HFF-Myc (cell line): ENCODE measurements around the gene CARD9.

ENCODE experiments used
- DNase-seq: peaks from one replicate; pipeline ENCODE4 v3.0.0-alpha.2; 2011; ENCODE audit warnings: low read depth; ENCODE audit errors: extremely low read depth
- H3K4me3 ChIP-seq: replicated peaks from 2 replicates; pipeline ENCODE4 v1.5.1; 2011; ENCODE audit warnings: low read depth, mild to moderate bottlenecking, control low read depth, low read length
- TF ChIP-seq, protein P1 (sequence below): IDR thresholded peaks from 2 replicates; pipeline ENCODE4 v1.5.1; 2012; ENCODE audit warnings: mild to moderate bottlenecking, low read depth, low read length, control low read depth; ENCODE audit errors: missing control alignments

CARD9 gene

DNA sequence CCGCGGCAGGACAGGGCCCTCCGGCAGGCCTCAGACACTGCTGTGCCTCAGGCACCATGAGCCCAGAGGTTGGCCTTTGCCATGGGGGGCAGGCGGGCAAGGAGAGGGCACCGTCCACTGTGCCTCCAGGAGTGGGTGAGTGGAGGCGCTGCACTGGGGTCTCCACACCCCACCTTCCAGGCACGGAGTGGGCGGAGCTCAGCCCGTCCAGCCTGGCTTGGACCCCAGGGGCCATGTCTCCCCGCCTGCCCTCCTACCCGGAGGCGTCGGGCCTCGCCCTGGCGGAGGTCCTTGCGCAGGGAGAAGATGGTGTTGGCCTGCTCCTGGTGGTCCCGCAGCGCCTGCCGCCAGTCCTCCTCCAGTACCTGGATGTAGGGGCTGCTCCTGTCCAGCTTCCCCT is 3.4 kb downstream of the CARD9 start:
- TF ChIP-seq, protein P1, sequence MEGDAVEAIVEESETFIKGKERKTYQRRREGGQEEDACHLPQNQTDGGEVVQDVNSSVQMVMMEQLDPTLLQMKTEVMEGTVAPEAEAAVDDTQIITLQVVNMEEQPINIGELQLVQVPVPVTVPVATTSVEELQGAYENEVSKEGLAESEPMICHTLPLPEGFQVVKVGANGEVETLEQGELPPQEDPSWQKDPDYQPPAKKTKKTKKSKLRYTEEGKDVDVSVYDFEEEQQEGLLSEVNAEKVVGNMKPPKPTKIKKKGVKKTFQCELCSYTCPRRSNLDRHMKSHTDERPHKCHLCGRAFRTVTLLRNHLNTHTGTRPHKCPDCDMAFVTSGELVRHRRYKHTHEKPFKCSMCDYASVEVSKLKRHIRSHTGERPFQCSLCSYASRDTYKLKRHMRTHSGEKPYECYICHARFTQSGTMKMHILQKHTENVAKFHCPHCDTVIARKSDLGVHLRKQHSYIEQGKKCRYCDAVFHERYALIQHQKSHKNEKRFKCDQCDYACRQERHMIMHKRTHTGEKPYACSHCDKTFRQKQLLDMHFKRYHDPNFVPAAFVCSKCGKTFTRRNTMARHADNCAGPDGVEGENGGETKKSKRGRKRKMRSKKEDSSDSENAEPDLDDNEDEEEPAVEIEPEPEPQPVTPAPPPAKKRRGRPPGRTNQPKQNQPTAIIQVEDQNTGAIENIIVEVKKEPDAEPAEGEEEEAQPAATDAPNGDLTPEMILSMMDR, result no peak
- DNase-seq, result no peak
- H3K4me3 ChIP-seq, result no peak overlapping the region

DNA sequence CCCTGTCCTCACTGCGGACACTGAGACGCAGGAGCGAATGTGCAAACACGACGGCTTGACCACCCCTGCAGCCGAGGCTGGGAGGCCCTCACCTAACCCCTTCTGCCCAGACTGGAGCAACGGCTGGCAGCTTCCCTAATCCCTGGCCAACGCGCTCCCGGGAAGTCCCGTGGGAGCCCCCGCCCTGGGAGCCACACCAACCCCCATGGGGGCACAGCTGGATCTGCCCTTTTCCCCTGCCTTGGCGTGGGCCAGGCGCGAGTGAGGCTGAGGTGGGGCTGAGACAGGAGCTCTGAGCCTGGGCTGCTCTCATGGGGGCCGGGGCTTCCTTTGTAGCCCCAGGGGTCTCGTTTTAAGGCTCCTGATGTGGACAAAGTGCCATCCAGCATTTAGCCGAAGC is 5.3 kb downstream of the CARD9 start:
- TF ChIP-seq, protein P1, result no peak
- H3K4me3 ChIP-seq, result no peak overlapping the region
- DNase-seq, result no peak

DNA sequence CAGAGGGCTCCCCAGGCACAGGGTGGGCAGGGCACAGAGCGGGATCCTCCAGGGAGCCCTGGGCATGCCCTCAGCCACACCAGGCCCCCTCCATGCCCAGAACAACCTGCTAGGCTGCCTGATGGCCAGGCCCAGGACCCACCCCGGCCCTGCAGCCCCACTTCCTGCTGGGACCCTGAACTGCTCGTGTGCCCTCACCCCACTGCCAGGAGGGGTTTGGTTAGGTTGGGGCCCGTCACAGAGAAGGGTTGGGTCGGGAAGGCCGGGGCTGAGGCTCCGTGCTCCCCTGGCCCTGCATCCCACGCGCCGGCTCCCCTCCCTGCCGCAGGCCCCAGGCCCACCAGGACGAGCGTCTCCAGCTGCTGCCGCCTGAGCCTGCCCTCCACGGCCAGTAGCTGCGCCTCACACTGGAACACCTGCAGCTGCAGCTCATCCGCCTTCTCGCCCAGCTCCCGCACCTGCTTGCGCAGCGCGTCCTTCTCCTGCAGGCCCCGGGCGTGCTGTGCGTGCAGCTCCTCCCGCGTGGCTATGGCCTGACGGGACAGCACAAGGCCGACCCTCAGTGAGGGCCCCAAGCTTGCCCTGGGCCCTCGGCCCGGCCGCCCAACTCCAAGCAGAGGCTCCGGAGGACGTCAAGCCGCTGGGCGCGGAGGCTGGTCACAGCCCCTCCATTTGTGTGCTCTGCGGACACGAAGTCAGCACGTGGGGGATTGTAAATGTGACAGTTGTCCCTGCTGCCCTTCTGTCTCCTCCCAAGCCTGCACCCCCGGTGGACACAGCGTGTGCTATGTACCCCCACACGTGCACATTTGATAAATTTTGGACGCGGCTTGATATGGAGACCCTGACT is 5.9 kb downstream of the CARD9 start:
- no peak for DNase-seq
- TF ChIP-seq, protein P1, result no peak
- H3K4me3 ChIP-seq, result no peak overlapping the region

DNA sequence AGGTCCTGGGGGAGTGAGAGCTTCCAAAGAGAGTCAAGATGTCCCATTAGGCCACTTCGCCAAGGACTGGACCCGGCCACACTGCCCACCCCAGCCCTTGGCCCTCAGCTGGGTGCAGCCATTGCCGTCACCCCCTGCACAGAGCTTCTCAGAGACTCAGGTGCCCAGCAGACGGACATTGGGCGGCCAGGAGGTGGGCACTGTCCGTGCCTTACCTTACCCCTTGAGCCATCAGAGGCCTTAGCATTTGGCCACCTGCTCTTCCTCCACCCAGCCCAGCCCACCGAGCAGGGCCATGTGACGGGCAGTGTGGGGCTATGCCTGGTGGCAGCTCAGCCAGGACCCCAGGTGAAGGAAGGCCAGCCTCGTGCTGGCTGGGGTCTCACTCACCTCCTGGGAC is 6.6 kb downstream of the CARD9 start:
- H3K4me3 ChIP-seq, result no peak overlapping the region
- DNase-seq, result no peak
- TF ChIP-seq, protein P1, result no peak

DNA sequence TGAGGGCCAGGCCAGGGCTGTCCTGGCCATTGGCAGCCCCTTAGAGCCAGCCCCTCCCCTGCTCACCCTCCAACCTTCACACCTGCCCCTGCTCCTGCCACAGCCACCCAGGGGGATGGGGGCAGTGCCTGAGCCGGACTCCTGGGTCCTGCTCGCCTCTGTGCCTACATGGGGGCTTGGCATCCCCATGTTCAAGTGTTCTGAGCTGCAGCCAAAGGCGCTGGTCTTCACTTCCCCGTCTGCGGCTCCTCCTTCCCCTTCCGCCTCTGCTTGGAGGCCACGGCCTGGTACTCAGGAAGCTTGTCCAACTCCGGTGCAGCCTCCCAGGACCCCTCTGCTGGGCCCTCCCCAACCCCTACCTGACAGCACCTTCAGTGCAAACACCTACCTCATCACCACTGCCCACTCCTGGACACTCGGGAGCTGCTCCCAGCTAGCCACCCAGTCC is 7.7 kb downstream of the CARD9 start:
- TF ChIP-seq, protein P1, result no peak
- H3K4me3 ChIP-seq, result no peak overlapping the region
- no peak for DNase-seq

DNA sequence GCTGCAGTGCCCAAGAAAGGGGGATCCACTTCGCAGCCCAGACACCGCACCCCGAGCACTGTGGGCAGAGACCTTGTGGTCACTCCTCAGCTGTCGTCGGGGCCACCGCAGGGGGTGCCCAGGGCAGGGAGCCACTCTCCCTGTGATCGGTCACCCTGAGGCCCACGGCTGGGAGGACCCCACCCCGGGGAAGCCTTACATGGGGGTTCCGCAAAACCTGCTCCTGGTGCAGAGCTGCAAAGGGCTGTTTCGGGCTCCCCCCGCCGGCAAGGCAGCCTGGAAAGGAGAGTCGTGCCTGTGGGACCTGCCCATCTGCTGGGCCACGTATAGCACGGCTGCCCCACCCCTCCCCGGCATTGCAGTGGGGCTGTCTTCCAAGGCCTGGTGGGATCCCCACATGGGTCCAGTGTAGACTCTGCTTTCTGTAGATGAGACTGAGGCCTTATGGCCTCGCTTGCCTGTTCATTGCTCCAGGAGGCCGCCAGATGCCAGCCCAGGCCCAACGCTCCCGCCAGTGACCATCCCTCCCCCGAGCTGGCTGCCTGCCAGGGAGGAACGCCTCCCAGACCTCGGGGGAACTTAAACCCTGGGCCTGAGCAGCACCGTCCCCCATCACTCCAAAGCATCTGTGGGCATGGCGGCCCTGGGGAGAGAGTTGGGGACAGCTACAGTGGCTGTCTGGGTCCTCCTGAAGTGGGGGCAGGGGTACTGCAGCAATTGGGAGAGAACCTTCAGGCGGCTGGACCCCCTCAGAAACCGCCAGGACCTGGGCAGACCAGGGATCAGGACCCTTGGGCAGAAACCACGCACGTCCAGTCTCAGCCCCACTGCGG is 8.3 kb downstream of the CARD9 start:
- H3K4me3 ChIP-seq, result no peak overlapping the region
- no peak for DNase-seq
- TF ChIP-seq, protein P1, result no peak
